ENCODE measurements around the gene N4BP2L2. TPM values are rescaled to one million over a fixed set of nuclear protein-coding genes. Genes with fewer than 3 reads are reported as not detected.

The N4BP2L2 gene
- total RNA-seq, 1 donor from 2014 or later = 92.8 TPM

DNA sequence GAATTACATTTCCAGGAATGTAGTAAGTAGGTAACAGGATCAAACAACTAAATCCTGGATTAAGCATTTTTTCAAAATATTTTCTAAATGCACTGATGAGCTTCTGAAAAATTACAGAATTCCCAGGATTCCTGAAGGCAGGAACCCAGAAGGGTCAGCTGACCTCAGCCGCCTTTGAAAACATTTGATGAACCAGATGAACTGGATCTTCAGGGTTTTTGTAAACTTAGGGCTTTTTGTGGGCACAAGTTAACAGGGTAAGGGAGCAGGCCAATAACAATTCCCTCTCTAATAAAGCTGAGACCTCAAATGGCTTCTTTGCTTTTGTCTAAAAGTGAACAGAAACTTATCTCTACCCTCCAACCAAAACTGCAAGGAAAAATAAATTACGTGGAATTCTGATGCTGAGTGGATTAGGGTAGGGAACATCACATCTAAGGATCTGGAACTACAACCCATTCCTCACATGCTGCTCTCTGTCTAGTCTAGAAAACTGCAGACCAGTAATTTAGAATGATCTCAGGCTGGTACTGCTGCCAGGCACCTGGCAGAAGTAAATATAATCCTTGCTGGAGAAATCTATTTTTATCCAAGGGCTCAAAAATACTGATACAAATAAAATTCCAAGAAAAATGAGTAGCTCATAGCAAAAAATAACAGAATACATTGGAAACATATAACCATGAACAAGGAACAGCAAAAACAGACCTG lies 62.4 kb downstream of the N4BP2L2 start:
- H3K36me3 Mint-ChIP-seq (ENCODE audit: low read depth) = no peaks in the 10 kb centered on the region
- intact Hi-C loops (cut with micrococcal nuclease) = no loop called here
- DNase-seq (ENCODE audit: low spot score) = no peak
- H3K9me3 Mint-ChIP-seq = no peaks in the 10 kb centered on the region
- H3K4me3 Mint-ChIP-seq = no peak overlapping the region
- H3K27ac Mint-ChIP-seq = no peak overlapping the region
- H3K27me3 Mint-ChIP-seq (ENCODE audit: insufficient read depth) = no peaks in the 10 kb centered on the region
- H3K4me1 Mint-ChIP-seq (ENCODE audit: low read depth) = peaks cover 14% of the 10 kb centered on the region

DNA sequence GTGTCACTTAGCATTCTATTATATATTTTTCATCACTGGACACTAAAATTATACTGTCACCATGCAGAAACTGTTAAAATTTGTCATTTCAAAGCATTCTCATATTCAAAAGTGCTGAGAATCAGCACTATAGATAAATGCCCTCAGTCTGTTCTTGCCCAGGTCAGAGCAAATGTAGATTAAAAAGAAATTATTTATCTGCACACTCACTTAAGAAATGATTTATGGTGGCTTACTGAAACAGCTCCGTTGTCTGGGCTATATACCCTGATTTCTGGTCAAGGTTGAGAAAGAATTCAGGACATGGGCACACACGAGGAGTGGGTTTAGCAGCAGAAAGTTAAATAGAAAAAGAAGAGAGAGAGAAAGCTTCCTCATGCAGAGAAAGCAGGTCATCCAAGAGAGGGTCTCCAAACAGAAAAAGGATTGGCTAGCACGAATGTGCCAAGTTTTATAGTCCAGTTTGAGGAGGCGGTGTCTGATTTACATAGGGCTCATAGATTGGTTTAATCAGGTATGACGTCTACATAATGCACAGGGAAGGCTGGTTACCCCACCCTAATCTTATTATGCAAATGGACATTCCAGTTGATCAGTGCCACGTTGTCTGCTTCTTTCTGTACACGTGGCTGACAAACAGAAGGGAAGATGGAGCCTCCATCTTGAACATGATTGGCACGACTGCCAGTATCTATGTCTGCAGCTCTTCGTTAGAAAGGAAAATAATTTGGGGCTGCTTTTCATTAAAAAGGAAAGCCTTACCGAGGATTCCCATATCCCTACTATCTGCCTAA lies 63.4 kb downstream of the N4BP2L2 start:
- Mint-ChIP-seq H3K4me1 (ENCODE audit: low read depth) (peaks cover 20% of the 10 kb centered on the region), H3K36me3 (ENCODE audit: low read depth) (no peaks in the 10 kb centered on the region), H3K27ac (no peak overlapping the region), H3K27me3 (ENCODE audit: insufficient read depth) (no peaks in the 10 kb centered on the region), H3K4me3 (no peak overlapping the region), H3K9me3 (no peaks in the 10 kb centered on the region)
- DNase-seq (ENCODE audit: low spot score) = no peak
- intact Hi-C loops (cut with micrococcal nuclease) = no loop called here

- Mint-ChIP-seq H3K27me3 (ENCODE audit: insufficient read depth) (no peaks in the 10 kb centered on the region), H3K4me1 (ENCODE audit: low read depth) (peaks cover 20% of the 10 kb centered on the region), H3K36me3 (ENCODE audit: low read depth) (no peaks in the 10 kb centered on the region), H3K27ac (peak overlapping the region; percentile 35), H3K9me3 (no peaks in the 10 kb centered on the region), H3K4me3 (no peak overlapping the region)
- intact Hi-C loops (cut with micrococcal nuclease) = loop anchor here (2.0 kb wide), 1 partner anchor 65 kb away; the partner anchor contains the start of gene N4BP2L2
- DNase-seq (ENCODE audit: low spot score) = no peak
Measured at GRCh38 chr13:32473650-32474049, 64.9 kb downstream of the N4BP2L2 start.

DNA sequence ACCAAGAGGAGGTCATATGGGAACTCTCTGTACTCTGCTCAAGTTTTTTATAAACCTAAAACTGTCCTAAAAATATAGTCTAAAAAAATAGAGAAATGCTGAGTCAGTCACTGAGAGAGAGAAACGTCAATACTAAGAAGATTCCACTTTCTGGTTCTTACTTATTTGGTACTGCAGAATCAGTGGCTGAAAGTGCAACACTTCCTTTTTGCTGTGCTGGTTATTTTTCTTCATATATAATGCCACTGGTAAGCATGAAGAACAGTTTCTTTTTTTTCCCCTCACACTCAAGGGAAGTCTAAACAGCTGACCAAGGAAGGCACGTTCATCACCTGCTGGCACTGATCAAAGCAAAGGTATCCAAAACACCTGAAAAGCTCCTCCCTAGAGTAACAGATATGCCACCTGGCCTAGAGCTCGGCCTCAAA lies 66.4 kb downstream of the N4BP2L2 start:
- Mint-ChIP-seq H3K4me1 (ENCODE audit: low read depth) (peaks cover 20% of the 10 kb centered on the region), H3K9me3 (no peaks in the 10 kb centered on the region), H3K27ac (peak overlapping the region; percentile 82), H3K4me3 (no peak overlapping the region), H3K27me3 (ENCODE audit: insufficient read depth) (no peaks in the 10 kb centered on the region), H3K36me3 (ENCODE audit: low read depth) (no peaks in the 10 kb centered on the region)
- intact Hi-C loops (cut with micrococcal nuclease) = loop anchor here (2.0 kb wide), 1 partner anchor 67 kb away; the partner anchor contains the start of gene N4BP2L2
- no peak for DNase-seq (ENCODE audit: low spot score)

DNA sequence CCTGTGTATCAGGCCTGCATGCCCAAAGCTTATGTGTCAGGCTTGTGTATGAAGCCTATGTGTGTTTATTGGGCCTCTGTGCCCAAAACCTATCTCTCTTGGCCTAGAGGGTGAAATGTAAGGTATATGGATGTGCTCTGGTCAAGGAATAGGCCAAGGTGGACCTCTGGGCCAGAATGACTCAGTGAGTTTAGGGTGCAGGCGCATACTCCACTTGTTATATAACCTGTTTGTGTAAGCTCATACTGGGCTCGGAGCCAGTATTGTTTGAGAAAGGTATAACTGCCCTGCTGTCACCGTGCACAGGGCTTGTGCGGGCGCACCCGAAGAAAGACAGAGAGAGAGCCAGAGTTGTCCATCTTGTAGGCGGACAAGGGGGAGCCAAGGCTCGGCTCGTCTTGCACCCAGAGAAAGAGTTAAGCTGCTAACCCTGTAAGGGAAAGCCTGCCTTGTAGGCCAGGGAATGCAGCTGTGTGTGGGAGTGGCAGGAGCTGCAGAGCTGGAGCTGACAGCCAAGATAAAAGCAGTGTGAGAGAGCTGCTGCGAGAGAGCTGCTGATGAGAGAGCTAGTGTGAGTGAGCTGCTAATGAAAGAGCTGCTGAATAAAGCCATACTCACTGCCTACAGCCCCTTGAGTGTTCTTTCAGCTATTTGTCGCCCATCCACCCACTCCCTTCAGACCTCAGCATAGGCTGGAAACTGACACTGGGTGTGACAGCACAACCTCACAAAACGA lies 67.2 kb downstream of the N4BP2L2 start:
- H3K4me1 Mint-ChIP-seq (ENCODE audit: low read depth) = peaks cover 20% of the 10 kb centered on the region
- peak overlapping the region; percentile 82 for H3K27ac Mint-ChIP-seq
- no peak for DNase-seq (ENCODE audit: low spot score)
- no peaks in the 10 kb centered on the region for H3K27me3 Mint-ChIP-seq (ENCODE audit: insufficient read depth)
- H3K9me3 Mint-ChIP-seq = no peaks in the 10 kb centered on the region
- intact Hi-C loops (cut with micrococcal nuclease) = no loop called here
- H3K4me3 Mint-ChIP-seq = no peak overlapping the region
- no peaks in the 10 kb centered on the region for H3K36me3 Mint-ChIP-seq (ENCODE audit: low read depth)

GRCh38 chr13:32468502-32469142 lies 70.0 kb downstream of the N4BP2L2 start:
- peaks cover 3% of the 10 kb centered on the region for H3K36me3 Mint-ChIP-seq (ENCODE audit: low read depth)
- no peaks in the 10 kb centered on the region for H3K27me3 Mint-ChIP-seq (ENCODE audit: insufficient read depth)
- no peaks in the 10 kb centered on the region for H3K9me3 Mint-ChIP-seq
- H3K4me1 Mint-ChIP-seq (ENCODE audit: low read depth) = peaks cover 20% of the 10 kb centered on the region
- no peak overlapping the region for H3K27ac Mint-ChIP-seq
- H3K4me3 Mint-ChIP-seq = no peak overlapping the region
- intact Hi-C loops (cut with micrococcal nuclease) = no loop called here
- DNase-seq (ENCODE audit: low spot score) = no peak

GRCh38 chr13:32456591-32456990 lies 82.0 kb downstream of the N4BP2L2 start:
- Mint-ChIP-seq H3K9me3 (peaks cover 48% of the 10 kb centered on the region), H3K4me3 (no peak overlapping the region), H3K27ac (no peak overlapping the region), H3K4me1 (ENCODE audit: low read depth) (peaks cover 21% of the 10 kb centered on the region), H3K36me3 (ENCODE audit: low read depth) (peaks cover 22% of the 10 kb centered on the region), H3K27me3 (ENCODE audit: insufficient read depth) (no peaks in the 10 kb centered on the region)
- intact Hi-C loops (cut with micrococcal nuclease) = no loop called here
- no peak for DNase-seq (ENCODE audit: low spot score)

GRCh38 chr13:32455594-32455903 lies 83.0 kb downstream of the N4BP2L2 start:
- Mint-ChIP-seq H3K27me3 (ENCODE audit: insufficient read depth) (no peaks in the 10 kb centered on the region), H3K27ac (no peak overlapping the region), H3K9me3 (peaks cover 40% of the 10 kb centered on the region), H3K36me3 (ENCODE audit: low read depth) (peaks cover 20% of the 10 kb centered on the region), H3K4me1 (ENCODE audit: low read depth) (peaks cover 21% of the 10 kb centered on the region), H3K4me3 (no peak overlapping the region)
- intact Hi-C loops (cut with micrococcal nuclease) = no loop called here
- DNase-seq (ENCODE audit: low spot score) = no peak

GRCh38 chr13:32454886-32455593 lies 83.6 kb downstream of the N4BP2L2 start:
- Mint-ChIP-seq H3K4me1 (ENCODE audit: low read depth) (peaks cover 21% of the 10 kb centered on the region), H3K4me3 (no peak overlapping the region), H3K27ac (no peak overlapping the region), H3K9me3 (peaks cover 38% of the 10 kb centered on the region), H3K27me3 (ENCODE audit: insufficient read depth) (no peaks in the 10 kb centered on the region), H3K36me3 (ENCODE audit: low read depth) (peaks cover 19% of the 10 kb centered on the region)
- no peak for DNase-seq (ENCODE audit: low spot score)
- intact Hi-C loops (cut with micrococcal nuclease) = no loop called here

GRCh38 chr13:32453981-32454380 lies 84.6 kb downstream of the N4BP2L2 start:
- no peak overlapping the region for H3K4me3 Mint-ChIP-seq
- intact Hi-C loops (cut with micrococcal nuclease) = no loop called here
- no peak for DNase-seq (ENCODE audit: low spot score)
- H3K4me1 Mint-ChIP-seq (ENCODE audit: low read depth) = peaks cover 23% of the 10 kb centered on the region
- no peaks in the 10 kb centered on the region for H3K27me3 Mint-ChIP-seq (ENCODE audit: insufficient read depth)
- no peak overlapping the region for H3K27ac Mint-ChIP-seq
- H3K36me3 Mint-ChIP-seq (ENCODE audit: low read depth) = peaks cover 15% of the 10 kb centered on the region
- peaks cover 28% of the 10 kb centered on the region for H3K9me3 Mint-ChIP-seq

DNA sequence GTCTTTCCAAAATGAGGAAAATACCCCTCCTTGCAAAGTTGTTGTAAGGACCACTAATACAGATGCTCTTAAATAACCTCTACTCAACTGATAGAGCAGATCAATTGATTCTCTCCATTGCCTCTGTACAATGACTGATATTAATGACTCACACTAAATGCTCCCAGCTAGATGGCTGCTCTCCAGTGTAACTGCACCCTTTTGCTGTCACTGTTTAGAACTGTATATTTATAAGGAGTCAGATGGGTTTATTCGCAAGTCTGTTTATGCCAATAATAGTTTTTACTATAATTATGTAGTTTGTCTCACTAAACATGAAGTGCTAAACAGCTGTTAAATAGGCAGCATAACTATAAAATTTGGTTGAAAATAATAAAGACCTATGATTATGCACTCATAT lies 89.6 kb downstream of the N4BP2L2 start:
- Mint-ChIP-seq H3K27ac (no peak overlapping the region), H3K36me3 (ENCODE audit: low read depth) (peaks cover 2% of the 10 kb centered on the region), H3K9me3 (no peaks in the 10 kb centered on the region), H3K4me3 (no peak overlapping the region), H3K27me3 (ENCODE audit: insufficient read depth) (no peaks in the 10 kb centered on the region), H3K4me1 (ENCODE audit: low read depth) (peaks cover 25% of the 10 kb centered on the region)
- intact Hi-C loops (cut with micrococcal nuclease) = loop anchor here (10.0 kb wide), 1 partner anchor 534 kb away; no protein-coding TSS in a partner anchor
- no peak for DNase-seq (ENCODE audit: low spot score)

Measured in activated T-helper 1 cell treated with anti-CD3 and anti-CD28 coated beads, Interleukin-12 subunit alpha, Interleukin-12 subunit beta, Interleukin-2, Interleukin-4 antibody, amounts not matched to agents 30 ng/mL and 10 ng/mL and 1 ng/mL, durations not matched to agents 14 hours and 24 hours and 36 hours (primary cell).